Fibroblast of peridontal ligament (primary cell): ENCODE measurements around the gene PTPRM.

Experiments
- DNase-seq: peaks from one replicate; pipeline ENCODE4 v3.0.0-alpha.2; 2010; ENCODE audit errors: extremely low read depth

The PTPRM gene

GRCh38 chr18:7567474-7568425 is 634 bp downstream of the PTPRM start:
- peak; percentile 49 for DNase-seq

- DNase-seq: no peak
These were observed 1.3 kb downstream of the PTPRM start for GRCh38 chr18:7568426-7568825.

DNA sequence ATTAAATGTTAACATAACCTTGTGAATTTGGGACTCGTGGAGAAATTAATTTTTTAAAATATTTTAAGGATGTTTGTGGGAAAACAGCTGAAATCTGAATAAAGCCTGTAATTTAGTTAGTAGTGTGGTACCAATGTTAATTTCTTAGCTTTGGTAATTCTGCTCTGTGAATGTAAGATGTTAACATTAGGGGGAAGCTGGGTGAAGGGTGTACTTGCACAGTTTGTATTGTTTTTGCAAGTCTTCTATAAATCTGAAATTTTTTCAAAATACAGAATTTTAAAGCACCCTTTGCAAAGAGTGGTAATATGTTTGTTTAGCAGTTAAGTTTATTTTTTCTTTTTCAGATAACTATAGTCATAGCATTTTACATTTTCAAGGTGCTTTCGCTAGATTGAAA is 4.5 kb downstream of the PTPRM start:
- DNase-seq: no peak

DNA sequence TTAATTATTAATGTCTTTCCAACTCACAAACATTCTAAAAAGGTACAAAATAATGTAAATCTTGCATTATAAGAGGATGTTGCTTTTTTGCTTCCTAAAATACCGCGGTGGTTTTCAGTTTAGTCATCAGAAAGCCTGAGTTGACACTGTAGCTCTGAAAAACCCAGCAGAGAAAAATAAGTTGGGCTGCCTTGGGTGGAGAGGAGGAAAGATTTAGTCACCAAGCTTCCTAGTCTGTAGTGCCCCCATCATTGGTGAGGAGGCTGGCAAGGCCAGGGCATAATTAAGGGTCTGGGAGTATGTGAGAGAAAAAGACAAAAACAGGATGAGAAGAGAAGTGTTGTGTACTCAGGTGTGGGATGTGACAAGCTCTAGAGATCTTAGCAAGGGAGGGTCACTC is 5.7 kb downstream of the PTPRM start:
- DNase-seq: peak; percentile 56

DNA sequence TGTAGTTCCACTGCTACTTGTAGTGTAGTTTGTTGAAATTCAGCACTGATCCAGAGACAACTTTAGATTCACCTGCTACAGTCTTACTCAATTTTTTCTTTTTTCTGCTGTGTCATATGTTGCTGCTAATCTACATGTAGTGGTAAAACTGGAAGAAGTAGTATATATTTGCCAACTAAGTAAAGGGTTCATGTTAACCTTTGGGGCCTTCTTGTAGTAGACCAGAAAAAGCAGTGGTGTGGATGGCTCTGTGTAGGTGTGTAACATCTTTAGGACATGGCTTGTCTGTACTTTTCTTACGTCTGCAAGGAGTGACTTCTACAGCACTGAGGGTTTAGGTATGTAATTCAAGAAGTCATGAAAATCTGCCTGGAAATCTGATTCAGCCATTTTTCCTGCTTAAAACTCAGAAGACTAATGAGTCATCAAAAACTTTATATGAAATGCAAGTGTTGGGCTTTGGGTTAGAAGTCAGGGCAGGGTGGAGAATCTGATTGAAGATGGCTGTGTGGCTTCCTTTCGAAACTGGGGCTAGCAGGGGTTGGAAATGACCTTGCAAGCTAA is 8.4 kb downstream of the PTPRM start:
- peak; percentile 71 for DNase-seq

- no peak for DNase-seq
These were observed 9.0 kb downstream of the PTPRM start for GRCh38 chr18:7576077-7576476.

- DNase-seq: peak; percentile 35
These were observed 9.6 kb downstream of the PTPRM start for GRCh38 chr18:7576685-7577084.

- peak; percentile 42 for DNase-seq
These were observed 10.6 kb downstream of the PTPRM start for GRCh38 chr18:7577706-7578105.

DNA sequence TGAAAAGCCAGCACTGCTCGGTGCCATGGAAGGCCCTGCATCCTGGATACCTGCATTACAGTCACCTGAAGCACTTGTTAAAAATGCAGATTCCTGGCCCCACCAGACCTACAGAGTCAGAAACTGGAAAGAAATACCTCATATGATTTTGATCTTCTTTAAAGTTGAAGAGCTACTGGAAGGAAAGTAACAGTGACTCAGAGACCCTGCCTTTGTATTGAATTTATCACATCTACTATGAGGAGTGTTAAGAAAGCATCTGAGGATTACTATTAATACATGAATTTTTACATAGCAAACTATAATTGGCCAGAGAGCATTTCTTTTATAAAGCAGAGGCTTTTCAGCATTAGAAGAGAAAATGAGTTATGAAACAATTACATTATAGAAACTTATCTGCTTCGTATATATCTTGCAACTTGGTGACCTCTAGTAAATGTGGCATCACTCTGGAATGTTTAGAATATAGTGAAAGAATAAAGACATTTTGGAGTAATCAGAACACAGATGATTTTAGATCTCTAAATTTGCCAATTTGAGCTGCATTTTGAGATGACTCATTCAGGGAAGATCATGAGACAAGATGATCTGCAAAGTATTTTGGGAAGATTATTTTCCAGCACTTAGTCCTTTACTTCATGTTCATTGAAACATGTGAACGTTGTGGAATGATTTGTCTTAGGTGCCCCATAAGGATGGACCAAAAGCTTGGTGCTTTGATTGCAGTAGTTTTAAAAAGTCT is 12.2 kb downstream of the PTPRM start:
- peak; percentile 63 for DNase-seq

DNA sequence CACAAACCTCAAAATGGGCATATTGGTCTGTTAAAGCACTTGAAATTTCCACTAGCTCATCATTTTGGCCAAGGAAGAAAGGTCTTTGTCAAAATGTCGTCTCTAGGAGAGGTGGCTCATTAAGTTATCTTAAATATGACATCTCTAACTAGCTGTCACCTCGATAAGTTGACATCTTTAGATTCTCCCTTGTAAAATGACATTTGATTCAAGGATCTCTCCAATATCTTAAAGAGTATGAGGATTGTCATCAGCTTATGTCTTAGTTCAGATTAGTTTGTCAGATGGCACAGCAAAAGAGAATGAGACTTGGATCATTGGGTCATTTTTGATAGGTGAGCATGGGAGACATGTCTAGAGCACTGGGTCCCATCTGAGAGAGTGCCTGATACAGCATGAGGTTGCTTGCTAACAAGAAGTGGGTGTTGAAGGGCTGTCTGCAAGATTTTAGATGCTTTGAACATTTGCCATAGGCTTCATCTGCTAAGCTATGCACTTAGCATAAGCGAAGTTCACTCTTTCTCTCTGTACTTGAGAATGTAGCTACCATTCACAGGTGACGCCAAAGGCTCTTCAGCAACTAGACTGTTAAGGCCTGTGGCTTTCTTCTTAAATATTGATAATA is 12.9 kb downstream of the PTPRM start:
- no peak for DNase-seq

DNA sequence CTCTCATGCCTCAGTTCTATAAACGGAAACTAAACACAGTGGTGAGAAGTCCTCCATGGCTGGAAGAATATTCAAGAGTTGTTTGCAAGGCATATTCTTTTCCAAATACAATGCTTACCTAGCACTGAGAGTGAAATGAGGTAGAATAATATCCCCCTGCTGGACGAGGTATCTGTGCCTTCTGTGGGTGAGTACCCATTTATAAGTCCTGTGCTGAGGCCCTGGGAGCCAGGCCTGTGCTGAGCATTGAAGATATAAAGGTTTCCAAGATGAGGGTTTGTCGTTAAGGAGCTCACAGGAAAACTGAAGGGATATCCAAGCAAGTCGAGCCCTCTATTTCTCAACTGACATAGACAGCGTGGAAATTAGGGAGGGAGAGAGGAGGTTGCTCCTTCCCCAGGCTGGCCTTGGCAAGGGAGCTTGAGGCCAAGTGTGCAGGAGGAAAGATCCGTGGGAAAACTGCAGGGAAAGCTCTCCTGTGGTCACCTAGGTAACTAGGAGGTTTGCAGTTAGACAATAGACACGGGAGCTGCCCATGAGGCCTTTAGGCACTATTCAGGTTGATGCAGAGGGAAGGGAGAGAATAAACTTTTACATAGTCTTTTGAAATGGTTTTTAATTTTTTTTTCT is 17.6 kb downstream of the PTPRM start:
- DNase-seq: no peak

DNA sequence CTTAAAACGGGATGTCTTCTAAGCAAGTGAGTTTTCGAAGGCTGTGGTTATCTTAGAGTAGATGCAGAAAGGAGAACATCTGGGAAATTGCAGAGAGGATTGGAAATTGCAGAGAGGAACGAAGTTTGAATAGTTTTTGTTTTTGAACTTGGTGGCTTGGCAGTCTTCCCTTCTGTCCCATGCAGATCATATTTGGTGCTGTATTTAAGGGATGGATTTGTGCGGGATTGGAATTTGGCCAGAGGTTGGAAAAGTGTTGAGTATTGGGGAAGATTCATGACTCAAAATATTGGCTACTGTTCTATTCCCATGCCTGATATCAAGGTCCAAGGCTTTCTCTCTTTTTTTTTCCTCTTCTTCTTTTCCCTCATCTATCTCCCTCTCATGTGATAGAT is 18.2 kb downstream of the PTPRM start:
- peak; percentile 83 for DNase-seq

- no peak for DNase-seq
These were observed 19.3 kb downstream of the PTPRM start for GRCh38 chr18:7586379-7586778.

DNA sequence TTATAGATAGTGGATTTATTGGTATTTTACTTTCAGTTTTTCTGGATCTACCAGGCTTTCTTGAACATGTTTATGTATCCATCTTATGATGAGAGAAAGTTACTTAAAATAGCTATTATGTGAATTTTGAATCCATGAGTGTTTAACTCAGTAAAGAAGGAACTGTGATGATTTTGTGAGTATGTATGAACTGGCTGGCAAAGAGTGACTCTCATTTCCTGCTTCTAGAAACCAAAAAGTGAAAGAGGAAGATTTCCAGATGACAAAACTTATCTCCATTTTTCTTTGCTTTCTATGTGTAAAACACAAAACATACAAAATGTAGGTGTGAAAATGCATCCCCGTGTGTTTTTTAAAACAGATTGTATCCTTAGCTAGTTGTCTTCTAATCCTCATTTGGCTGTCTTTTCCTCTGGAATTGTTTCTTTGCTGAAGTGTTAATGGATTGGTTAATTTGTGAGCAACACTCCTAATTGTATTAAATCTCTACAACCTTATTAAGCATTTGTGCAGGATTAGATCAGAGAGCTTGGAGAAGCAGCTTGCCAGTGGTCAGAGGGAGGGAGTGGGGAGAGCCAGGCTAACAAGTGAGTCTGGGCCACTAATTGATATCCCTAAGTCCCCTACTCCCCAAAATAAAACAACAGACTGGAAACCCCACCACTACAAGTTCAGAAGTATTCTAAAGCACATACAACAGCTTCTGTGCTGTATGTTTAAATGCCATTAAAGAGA is 23.9 kb downstream of the PTPRM start:
- peak; percentile 49 for DNase-seq

DNA sequence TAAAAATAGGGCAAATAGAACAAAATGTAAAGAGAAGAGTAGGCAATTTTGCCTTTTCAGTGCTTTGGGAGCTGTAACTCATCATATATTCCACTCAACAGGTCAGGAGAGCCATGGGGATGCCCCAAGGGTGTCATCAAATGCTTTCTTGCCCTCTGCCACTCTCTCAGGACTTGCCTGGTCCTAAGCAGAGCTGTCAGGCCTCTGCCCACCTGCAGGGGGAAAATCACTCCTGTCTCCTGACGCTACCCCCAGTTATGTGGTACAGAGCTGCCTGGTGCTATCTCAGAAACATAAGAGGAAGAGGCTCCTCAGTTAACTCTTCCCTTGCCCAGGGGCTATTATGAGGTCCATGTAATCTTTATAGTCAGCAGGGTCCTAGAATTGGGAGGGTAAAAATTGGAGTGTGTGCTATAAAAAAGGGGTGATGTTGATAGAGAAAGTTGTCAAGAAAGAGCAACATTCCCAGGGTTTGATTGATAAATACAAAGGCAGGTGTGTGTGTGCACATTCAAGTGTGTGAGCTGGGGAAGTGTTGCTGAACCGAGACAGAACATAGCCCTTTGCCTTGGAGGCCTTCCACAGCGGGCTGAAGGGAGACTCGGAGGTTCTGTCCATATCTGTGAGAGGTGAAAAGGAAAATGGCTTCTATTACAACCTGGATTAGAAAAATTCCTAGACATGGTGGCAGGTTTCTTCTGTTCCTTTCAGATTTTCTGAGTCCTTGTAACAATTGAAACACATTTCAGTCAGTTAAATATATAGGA is 25.4 kb downstream of the PTPRM start:
- no peak for DNase-seq

DNA sequence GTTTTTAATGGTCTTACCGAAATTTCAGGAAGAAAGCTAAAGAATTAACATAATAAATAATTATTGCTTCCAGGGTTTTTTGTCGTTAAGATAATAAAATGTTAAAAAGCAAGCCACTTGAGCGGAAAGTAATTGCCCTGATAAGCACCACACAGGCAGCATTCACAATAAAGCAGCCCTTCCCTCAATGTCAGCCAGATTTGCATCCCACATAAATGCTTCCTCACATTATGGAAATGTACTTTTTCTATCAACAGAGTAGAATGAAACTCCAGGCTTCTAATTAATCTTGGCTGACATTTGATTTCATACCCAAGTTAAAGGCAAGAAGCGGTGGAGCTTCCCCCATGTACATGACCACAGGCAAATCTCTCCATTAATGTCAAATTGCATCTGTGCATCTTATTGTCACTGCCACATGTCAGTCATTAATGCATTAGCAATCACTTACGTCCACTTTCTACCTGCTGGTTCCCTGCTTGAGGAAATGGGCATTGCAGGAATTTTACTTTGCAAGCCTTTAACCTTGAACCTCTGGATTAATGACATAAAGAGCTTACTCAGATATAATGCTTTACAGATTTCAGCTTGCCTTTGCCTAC is 26.2 kb downstream of the PTPRM start:
- DNase-seq: no peak

- no peak for DNase-seq
These were observed 29.0 kb downstream of the PTPRM start for GRCh38 chr18:7596147-7596546.

- no peak for DNase-seq
These were observed 30.4 kb downstream of the PTPRM start for GRCh38 chr18:7597500-7597899.

- peak; percentile 77 for DNase-seq
These were observed 31.3 kb downstream of the PTPRM start for GRCh38 chr18:7598167-7599047.
